NCI-H1694 (cell line): ENCODE results near the gene SUSD4.

ENCODE experiments used
- DNase-seq: peaks from one replicate; lab custom pipeline; 2025; lab: John Stamatoyannopoulos, UW

Gene SUSD4

DNA sequence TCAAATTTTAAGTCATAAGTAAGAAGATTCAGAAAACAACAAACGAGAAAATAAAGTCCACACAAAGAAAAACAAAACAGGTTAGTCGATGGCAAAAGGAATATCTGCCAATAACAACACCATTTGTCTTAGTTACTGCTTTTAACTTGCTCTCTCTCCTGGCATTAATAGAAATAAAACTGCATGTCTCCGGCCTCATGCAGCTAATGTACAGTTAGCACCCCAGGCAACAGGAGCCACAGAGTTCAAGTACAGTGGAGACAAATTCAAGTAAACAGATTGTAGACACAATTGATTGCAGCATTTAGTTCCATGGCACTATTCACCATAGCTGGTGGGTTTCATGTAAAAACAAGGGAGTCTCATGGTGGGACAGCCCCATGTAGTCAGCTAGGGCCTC, 33.5 kb downstream of the SUSD4 start:
- DNase-seq, result no peak

DNA sequence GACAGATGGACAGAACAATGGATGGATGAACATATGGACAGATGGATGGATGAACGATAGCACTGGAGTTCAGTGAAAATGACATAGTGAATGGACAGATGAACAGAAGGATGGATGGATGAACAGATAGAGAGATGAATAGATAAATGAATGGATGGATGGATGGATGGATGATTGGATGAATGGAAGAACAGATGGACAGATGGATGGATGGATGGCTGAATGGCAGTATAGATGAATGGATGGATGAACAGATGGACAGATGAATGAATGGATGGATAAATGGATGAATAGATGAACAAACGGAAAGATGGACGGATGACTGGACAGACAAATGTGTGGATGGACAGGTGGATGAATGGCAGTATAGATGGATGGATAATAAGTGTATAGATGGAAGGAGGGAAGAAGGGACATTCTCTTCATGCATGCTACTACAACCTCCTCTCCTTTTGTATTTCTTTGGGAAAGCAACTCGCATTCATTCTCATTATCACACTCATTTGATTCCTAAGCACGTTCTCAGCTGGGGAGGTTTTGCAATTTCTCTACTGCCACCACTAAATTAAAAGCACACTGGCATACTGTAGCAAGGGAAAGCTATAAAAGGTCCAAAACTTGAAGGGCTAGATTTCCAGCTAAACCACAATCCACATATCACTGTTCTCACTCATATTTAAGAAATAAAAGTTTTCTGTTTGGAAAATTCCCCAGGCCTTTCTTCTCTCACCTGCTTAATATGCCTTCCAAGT, 34.1 kb downstream of the SUSD4 start:
- no peak for DNase-seq

DNA sequence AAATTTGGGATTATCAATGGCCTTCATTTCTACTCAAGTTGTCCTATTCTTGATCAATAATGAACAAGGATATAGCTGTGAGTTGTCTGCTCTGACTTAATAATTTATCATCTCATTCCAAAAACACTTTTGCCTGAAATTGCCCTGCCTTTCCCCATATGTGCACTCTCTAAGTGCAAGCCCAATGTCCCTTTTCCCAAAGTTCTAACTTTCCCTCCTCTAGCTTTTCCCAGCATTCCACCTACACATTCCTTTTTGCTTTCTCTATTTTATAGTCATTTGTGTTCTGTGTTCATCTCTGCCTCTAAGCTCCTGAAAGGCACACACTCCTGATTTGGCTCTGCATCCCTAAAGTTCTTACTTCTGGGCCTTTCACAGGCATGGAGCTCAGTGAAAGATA, 34.7 kb downstream of the SUSD4 start:
- no peak for DNase-seq

DNA sequence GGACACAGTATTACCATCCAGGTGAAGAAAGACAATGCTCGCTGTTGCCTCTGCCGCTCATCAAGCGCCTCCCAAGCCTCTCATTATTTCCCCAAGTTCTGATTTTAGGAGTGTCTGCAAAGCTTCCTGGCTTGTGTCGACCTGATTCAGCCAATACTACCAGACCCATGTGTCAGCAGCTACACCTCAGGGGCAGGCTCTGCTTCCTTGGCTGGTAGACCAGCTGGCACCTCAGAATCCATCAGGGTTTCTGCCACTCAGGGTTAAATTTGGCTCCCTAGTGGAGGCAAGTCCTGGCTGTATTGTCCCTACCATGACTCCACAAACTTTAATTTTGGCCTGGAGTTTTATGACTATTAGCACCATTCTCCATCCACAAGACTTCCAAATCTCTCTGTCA, 35.4 kb downstream of the SUSD4 start:
- no peak for DNase-seq

DNA sequence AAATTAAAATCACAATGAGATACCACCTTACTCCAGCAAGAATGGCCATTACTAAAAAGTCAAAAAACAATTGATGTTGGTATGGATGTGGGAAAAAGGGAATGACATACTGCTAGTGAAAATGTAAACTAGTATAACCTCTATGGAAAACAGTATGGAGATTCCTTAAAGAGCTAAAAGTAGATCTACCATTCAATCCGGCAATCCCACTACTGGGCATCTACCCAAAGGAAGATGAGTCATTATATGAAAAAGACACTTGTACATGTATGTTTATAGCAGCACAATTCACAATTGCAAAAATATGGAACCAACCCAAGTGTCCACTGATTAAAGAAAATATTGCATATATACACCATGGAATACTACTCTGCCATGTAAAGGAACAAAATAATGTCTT, 37.2 kb downstream of the SUSD4 start:
- DNase-seq, result no peak

DNA sequence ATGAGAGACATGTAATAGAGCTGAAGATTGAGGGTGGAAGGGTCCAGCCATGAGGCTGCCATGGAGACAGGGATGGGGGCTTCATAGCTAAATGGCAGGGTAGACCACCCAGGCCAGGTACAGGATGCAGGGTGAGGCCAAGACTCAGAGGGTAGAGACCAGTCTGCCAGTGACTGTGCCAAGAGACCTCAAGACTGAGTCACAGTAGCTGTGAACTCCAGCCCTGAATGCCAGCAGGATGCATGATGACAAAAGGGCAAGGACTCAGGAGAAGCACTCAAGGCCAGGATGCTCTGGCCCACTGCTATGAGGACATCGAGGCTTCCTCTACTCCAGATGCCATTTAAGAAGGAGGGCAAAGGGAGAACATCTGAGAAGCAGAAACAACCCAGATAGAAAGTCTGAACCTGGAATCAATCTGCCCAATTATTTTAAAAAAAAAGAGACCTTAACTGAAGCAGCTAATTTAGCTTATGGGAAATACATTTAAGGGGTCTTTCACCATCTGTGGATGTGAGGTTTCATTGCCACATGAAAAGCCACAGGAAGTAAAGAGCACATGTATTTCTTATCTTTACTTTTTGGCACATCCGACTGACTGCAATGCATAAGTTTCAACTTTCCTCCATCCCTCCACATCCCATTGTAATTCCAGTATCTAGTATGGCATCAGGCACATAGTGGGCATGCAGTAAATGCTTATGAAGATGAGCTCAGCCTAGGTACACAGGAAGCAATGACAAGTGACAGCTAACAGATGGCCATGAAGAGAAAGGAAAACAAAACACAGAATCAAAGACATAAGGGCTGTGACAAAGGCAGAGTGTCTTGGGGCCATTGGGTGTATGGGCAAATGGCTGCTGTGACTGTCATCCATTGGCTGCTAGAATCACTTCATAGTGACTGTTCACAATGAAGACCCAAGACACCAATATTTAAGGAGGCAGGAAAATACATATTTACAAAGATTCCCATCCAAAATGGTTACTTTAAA, 40.2 kb downstream of the SUSD4 start:
- DNase-seq, result peak; percentile 17

DNA sequence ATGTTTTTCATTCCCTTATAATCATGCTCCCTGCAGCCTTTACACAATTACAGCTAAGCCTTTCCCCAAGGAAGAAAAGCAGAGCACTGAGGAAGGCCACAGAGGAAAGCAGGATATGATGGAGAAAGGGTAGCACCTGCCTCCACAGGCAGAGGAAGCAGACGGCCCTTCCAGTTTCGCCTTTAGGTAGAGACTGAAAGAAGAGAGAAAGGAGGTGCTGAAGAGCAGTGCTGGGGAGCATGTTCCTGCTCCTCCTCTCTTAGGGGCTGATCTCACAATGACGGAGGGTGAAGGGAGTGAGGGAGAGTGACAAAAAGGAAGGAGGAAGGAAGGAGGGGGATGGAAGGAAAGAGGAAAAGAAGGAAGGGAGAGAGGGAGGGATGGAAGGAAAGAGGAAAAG, 41.1 kb downstream of the SUSD4 start:
- no peak for DNase-seq

DNA sequence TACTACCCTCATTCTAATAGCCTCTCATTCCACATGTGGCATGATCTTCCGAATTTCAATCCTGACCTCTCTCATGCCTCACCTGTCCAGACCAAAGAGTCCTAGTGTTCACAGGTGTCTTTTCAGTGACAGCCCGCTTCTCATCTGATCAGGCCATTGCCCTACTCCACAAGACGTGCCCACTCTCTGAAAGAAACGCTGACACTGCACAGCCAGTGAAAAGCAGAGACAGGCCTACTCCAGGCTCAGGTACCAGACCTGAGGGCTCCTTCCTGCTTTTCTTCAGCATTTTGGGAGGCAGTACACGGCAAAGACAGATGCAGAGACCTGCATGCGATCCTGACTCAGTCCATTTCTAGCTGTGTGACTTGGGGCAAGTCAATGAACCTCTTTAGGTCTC, 43.0 kb downstream of the SUSD4 start:
- no peak for DNase-seq

DNA sequence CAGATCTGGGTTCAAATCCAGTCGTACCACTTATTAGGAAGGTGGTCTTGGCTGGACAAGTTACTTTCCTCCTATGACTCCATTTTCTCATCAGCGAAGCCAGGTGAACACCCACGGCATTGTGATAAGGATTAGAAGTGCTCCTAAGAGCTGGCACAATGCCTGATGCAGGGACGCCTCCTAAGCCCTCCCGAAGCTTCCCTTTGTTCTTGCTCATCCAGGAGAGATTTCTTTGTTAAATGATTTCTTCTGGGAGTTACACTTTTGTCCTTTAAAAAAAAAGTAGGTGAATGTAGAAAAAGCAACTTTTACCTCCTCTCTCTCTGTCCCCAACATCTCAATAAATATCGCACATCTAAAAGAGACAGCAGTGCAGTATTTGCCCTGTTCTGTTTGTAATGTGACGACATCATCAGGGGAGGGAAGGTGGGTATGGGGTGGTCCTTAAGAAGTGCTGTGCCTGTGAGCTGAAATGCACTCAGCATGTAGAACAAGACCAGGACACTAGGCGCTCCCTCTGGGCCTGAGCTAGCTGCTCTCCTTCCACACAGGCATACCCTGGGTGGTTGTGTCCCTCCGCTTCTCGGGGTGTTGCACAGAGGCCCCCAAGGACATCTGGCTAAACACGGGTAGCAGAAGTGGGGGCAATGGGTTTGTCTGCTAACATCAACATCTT, 43.9 kb downstream of the SUSD4 start:
- DNase-seq, result no peak

DNA sequence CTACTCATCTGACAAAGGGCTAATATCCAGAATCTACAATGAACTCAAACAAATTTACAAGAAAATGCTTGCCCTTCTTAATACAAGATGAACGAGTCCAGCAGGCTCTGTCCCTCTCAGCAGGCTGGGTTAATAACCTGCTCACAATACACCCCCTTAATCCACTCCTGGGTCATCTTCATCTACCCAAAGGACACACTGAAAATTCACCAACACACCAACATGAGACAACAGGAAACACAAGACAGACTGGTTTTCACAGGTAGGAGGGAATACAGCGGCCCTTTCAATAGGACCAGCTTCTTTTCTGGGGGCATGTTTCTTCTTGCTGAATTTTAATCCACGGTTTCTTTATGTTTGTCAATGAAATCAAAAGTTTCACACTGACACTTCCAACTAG, 44.6 kb downstream of the SUSD4 start:
- no peak for DNase-seq

DNA sequence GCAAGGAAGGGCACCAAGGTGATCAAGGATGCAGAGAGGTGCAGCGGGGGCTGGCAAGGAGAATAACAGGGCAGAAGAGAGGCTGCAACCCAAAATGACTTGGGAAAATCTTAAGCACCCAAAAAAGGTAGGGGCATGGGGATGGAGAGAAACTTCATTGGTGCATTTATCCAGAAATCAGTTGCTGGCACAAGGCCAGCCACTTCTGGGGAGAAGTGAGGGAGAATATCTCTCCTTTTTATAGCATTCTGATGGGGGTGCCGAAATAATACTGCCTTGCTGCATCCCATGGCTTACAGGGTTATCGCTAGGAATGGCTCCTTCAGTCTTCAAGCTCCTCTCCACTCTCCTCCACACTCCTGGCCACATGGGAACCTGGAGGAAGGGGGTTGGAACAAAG, 47.9 kb downstream of the SUSD4 start:
- no peak for DNase-seq

DNA sequence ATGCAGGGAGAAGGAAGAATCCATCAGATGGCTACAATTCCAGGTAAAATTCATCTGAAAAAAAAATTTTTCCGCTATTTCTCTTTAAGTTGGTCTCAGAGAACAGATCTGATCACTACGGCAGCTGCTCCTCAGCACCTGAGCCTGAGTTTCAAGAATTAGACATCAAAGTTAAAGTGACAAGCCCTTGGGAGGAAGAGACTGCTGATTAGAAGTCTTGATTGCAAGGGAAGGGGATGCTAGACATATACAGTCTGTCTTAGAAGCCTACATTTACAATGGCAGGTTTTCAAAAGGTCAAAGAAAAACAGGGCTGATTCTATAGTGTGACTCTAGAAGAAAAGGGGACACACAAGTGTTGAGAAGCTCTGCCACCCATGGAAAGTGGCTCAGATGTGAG, 48.3 kb downstream of the SUSD4 start:
- DNase-seq, result no peak

DNA sequence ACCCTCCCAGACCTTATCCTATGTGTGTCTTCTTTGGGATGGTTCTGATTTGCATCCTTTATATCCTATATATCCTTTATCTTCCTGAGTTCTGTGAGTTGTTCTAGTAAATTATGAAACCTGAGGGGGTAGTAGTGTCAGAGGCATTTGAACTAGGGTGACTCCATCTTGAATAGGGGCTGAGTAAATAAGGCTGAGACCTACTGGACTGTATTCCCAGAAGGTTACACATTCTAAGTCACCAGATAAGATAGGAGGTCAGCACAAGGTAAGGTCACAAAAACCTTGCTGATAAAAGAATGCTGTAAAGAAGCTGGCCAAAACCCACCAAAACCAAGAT, 50.6 kb downstream of the SUSD4 start:
- no peak for DNase-seq

DNA sequence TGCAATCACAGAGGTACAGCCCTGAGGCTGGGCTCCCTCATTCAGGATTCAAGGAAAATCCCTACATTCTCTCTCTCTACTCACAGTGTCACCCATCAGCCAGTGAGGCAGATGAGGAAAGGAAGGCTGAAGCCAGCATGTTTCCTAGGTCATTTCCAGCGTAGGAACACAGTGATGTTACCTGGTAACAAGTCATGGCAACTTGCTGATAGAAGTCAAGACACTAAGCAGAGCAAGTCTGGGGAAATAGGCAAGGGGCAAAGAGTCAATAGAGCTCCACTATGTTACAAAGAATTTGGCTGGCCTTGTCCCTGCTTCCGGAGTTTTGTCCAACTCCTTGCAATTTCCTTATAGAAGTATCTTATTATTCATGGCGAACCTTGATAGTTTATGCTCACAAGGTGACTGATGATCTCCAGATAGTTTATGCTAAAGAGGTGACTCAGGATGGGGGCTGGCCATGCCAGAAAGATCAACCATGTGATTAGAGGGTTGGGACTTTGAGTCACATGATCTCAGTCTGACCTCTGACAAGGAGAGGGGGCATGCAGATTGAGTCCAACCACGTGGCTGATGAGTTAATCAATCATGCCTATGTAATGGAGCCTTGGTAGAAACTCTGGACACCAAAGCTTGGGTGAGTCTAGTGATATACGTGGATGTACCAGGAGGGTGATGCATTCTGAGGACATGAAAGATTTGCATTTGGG, 51.1 kb downstream of the SUSD4 start:
- DNase-seq, result no peak

DNA sequence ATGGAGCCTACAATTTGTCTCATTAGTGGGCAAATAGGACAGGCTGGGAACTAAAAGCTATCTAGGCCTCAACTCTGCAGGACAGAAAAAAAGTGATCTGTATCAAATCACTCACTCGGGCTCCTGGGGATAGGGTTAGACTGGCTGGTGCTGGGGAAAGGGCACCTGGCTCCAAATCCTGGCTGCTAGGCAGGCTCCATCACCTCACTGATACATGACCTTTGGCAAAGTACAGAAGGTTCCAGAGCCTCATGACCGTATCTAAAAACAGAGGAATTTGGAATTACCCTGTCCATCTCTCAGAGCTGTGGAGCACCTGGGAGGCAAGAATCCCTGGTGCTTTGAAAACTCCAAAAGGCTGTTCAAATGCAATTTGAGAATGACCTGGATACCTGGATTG, 51.7 kb downstream of the SUSD4 start:
- DNase-seq, result no peak

DNA sequence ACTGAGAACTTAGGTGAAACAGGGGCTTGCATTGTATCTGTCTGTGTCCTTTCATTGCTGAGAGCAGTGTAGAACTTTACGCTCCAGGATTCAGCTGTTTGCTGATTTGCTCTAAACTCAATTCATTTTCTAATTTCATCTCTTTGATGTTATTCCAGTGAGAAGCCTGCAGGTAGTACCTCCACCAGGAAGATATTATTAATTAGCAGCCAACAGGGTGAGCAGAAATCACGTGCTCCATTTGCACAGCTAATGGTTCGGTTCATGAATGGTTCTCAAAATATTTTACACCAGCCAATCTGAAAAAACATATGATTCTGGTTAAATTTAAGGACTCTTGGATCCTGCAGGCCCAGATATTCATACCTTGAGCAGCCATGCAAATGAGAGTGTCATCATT, 52.1 kb downstream of the SUSD4 start:
- DNase-seq, result no peak

DNA sequence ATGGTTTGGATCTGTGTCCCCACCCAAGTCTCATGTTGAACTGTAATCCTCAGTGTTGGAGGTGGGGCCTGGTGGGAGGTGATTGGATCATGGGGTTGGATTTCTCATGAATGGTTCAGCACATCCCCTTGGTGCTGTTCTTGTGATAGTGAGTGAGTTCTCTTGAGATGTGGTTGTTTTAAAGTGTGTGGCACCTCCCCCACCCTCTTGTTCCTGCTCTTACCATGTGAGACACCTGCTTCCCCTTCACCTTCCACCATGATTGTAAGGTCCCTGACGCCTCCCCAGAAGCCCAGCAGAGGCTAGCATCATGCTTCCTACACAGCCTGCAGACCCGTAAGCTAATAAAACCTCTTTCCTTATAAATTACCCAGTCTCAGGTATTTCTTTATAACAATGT, 55.8 kb downstream of the SUSD4 start:
- DNase-seq, result no peak

DNA sequence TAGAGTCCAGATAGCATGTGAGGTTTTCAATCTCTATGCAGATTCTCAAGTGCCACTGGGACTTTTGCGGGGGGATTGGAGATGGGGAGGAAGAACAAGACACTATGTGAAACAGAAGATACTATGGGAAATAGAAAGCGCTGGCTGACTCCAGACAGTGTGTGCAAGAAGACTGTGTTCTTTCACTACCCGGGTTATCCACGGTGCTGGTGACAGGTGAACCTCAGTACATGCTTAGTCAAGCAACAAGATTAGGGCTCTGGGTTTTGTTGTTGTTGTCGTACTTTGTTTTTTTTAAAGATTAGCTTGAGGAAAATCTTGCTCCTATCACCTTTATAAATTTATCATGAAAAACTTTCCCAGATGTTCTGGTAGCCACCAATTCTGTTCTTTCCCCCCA, 56.4 kb downstream of the SUSD4 start:
- no peak for DNase-seq

DNA sequence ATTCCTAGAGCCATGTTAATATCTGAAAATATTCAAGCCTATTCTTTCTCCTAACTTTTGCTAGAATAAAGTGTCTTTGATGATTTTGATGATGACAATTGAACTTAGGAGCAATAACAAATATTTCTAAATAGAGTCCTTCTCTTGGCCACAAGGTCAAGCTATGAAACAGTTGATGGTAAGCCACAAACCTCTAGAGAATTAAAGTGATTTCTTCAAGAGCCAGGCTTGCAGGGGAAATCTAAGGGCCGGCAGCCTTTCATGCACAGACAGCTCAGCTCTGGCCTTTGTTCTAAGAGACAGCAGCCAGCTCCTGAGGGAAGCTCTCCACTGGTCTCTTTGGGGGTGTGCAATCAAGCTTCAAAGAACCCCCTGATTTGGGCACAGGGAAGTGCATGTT, 59.0 kb downstream of the SUSD4 start:
- DNase-seq, result no peak

DNA sequence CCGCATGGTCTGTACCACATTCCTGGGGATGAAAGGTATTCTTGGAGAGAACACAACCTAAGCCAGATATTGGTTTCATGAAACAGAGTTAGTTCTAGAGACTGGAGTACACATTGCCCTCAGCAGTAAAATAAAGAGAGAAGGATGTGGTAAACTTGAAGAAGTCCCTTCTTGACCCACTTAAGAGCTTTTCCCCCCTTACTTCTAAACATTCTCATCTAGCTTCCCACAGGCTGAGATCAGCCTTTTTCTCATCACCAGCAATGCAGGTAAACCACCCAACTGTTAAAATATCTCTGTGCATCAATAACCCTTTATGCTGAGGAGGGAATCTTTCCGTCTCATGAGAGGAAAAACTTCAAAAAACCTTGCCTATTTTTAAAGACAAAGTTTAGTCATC, 62.6 kb downstream of the SUSD4 start:
- no peak for DNase-seq

DNA sequence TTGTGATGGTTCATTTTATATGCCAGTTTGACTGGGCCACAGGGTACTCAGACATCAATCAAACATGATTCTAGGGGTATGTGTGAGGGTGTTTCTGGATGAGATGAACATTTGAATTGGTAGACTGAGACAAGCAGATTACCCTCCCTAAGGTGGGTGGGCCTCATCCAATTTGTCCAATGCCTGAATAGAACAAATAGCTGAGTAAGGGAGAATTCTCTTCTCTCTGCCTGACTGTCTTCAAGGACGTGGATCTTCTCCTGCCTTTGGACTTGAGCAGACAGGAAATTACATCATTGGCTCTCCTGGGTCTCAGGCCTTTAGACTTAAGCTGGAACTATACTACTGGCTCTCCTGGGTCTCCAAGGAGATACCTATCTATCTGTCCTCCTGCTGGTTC, 64.4 kb downstream of the SUSD4 start:
- DNase-seq, result no peak

DNA sequence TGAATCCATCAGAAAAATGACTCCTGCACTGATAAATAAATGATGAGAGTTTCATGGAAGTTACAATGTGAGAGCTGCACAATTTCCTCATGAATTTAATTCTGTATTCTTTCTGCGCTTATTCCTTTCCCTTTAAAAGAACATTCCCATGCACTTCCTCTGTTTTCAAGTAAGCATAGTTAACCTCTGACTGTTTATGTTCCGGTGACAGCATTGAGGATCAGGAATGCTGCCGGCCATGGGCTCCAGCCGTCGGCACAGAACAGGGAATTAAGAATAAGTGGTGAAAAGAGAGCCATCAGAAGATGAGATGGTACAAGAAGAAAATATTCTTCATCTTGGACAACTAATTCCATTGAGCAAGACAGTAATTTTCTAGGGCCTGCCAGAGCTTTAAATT, 65.3 kb downstream of the SUSD4 start:
- no peak for DNase-seq
